ENCODE results near the gene GANAB.
A peak's percentile ranks its signal among the peaks of the same experiment; 100 is the strongest.
"Not testable (repeated sequence)": the region's sequence is repeated elsewhere in the genome, so short reads cannot be mapped to it uniquely, and the experiment has no call there.

The GANAB gene

GRCh38 chr11:62666259-62666926 is 20.0 kb upstream of the GANAB start:
- no peak for DNase-seq

GRCh38 chr11:62665599-62666258 is 19.3 kb upstream of the GANAB start:
- no peak for DNase-seq

- DNase-seq: peak; percentile 90 to 93
Measured at GRCh38 chr11:62665075-62665598, 18.7 kb upstream of the GANAB start, which contains the start of the genes C11orf98 and CSKMT. C11orf98 (minus strand) TSS chr11:62665210; CDS start chr11:62665169, 41 bp downstream. CSKMT (plus strand) TSS chr11:62665312; CDS start chr11:62665880, 568 bp downstream.

GRCh38 chr11:62664405-62665074 is 18.1 kb upstream of the GANAB start:
- peak; percentile 70 to 77 for DNase-seq

GRCh38 chr11:62656796-62657429 is 10.5 kb upstream of the GANAB start:
- DNase-seq: no peak

GRCh38 chr11:62654297-62654696 is 7.9 kb upstream of the GANAB start:
- DNase-seq: no peak

GRCh38 chr11:62652161-62653006 is 6.0 kb upstream of the GANAB start:
- no peak for DNase-seq

GRCh38 chr11:62650283-62650682 is 3.9 kb upstream of the GANAB start:
- DNase-seq: not testable (repeated sequence)

GRCh38 chr11:62649486-62649885 is 3.1 kb upstream of the GANAB start:
- no peak for DNase-seq

GRCh38 chr11:62648967-62649364 is 2.6 kb upstream of the GANAB start:
- no peak for DNase-seq

- DNase-seq: no peak
Measured at GRCh38 chr11:62648185-62648966, 2.0 kb upstream of the GANAB start.

GRCh38 chr11:62647609-62648005 is 1.2 kb upstream of the GANAB start:
- no peak for DNase-seq

GRCh38 chr11:62646825-62647608 is 604 bp upstream of the GANAB start:
- DNase-seq: no peak

GRCh38 chr11:62645671-62645945 is 805 bp downstream of the GANAB start:
- no peak for DNase-seq

- no peak for DNase-seq
Measured at GRCh38 chr11:62644220-62644619, 2.2 kb downstream of the GANAB start.

- DNase-seq: no peak
Measured at GRCh38 chr11:62632492-62632891, 13.9 kb downstream of the GANAB start.

- DNase-seq: peak; percentile 48 to 76
Measured at GRCh38 chr11:62627713-62628112, 18.7 kb downstream of the GANAB start.

- no peak for DNase-seq
Measured at GRCh38 chr11:62622476-62623089, 23.8 kb downstream of the GANAB start.

- peak; percentile 87 to 89 for DNase-seq
Measured at GRCh38 chr11:62621567-62622470, 24.6 kb downstream of the GANAB start, which contains the start of gene B3GAT3. B3GAT3 (minus strand) TSS chr11:62621986; CDS start chr11:62621947, 39 bp downstream.
